NCI-H510A (cell line): Measurements from ENCODE around the gene SLC9A8.

Experiments used
- DNase-seq: peaks from one replicate; lab custom pipeline; 2025; lab: John Stamatoyannopoulos, UW

SLC9A8 gene

GRCh38 chr20:49877386-49877921 is 64.8 kb downstream of the SLC9A8 start:
- no peak for DNase-seq

- no peak for DNase-seq
Measured at GRCh38 chr20:49878977-49879376, 66.3 kb downstream of the SLC9A8 start.

GRCh38 chr20:49880177-49880576 is 67.5 kb downstream of the SLC9A8 start:
- no peak for DNase-seq

- no peak for DNase-seq
Measured at GRCh38 chr20:49880724-49881445, 68.3 kb downstream of the SLC9A8 start.

- DNase-seq = no peak
Measured at GRCh38 chr20:49882171-49882970, 69.7 kb downstream of the SLC9A8 start.

- no peak for DNase-seq
Measured at GRCh38 chr20:49883246-49883802, 70.7 kb downstream of the SLC9A8 start.

GRCh38 chr20:49885558-49886332 is 73.1 kb downstream of the SLC9A8 start:
- DNase-seq = no peak

- DNase-seq = no peak
Measured at GRCh38 chr20:49886571-49887213, 74.1 kb downstream of the SLC9A8 start.

- no peak for DNase-seq
Measured at GRCh38 chr20:49887251-49888211, 74.9 kb downstream of the SLC9A8 start.

- no peak for DNase-seq
Measured at GRCh38 chr20:49888212-49889000, 75.8 kb downstream of the SLC9A8 start.

GRCh38 chr20:49889001-49889934 is 76.6 kb downstream of the SLC9A8 start:
- DNase-seq = no peak

- no peak for DNase-seq
Measured at GRCh38 chr20:49889935-49890333, 77.3 kb downstream of the SLC9A8 start.

GRCh38 chr20:49890471-49891361 is 78.1 kb downstream of the SLC9A8 start:
- no peak for DNase-seq

GRCh38 chr20:49891476-49892110 is 79.0 kb downstream of the SLC9A8 start:
- no peak for DNase-seq

- no peak for DNase-seq
Measured at GRCh38 chr20:49892260-49892659, 79.6 kb downstream of the SLC9A8 start.

GRCh38 chr20:49892817-49893216 is 80.2 kb downstream of the SLC9A8 start:
- DNase-seq = no peak
